Measurements from ENCODE around the gene MACF1. TPM values are rescaled to one million over a fixed set of nuclear protein-coding genes. Genes with fewer than 3 reads are reported as not detected.

The MACF1 gene
- total RNA-seq, 1 donor from 2014 or later, result 301 TPM

DNA sequence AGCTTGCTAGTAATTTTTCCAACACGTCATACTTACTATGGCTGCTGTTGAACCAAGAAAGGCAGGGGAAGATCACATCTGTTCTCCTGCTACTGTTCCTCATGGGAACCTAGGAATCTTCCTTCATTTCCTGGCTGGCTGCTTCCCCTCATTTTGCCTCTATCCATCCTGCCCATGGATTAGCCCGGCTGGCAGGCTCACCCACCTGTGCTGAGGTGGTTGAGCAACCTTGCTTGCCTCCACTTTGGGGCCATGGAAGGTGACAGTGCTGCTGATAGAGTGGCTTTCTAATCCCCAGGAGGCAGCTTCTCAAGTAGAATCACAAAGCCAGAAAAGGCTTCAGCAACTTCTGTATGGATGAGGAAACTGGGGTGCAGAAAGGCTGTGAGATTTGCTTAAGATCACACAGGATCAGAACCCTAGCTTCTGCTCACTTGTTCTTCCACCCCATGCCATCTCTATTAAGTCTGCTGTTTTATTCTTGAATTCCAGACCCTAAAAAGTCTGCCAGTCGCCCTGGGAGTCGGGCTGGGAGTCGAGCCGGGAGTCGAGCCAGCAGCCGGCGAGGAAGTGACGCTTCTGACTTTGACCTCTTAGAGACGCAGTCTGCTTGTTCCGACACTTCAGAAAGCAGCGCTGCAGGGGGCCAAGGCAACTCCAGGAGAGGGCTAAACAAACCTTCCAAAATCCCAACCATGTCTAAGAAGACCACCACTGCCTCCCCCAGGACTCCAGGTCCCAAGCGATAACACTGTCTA, 280.7 kb downstream of the MACF1 start:
- H3K4me1 Mint-ChIP-seq, result no peaks in the 10 kb centered on the region
- no peak for DNase-seq (ENCODE audit: low spot score in 2 of 2, unreplicated experiment in 2 of 2)
- peaks cover 14% of the 10 kb centered on the region for H3K27me3 Mint-ChIP-seq (ENCODE audit: low read depth)
- no peak overlapping the region for H3K27ac Mint-ChIP-seq
- TF ChIP-seq, protein P1, sequence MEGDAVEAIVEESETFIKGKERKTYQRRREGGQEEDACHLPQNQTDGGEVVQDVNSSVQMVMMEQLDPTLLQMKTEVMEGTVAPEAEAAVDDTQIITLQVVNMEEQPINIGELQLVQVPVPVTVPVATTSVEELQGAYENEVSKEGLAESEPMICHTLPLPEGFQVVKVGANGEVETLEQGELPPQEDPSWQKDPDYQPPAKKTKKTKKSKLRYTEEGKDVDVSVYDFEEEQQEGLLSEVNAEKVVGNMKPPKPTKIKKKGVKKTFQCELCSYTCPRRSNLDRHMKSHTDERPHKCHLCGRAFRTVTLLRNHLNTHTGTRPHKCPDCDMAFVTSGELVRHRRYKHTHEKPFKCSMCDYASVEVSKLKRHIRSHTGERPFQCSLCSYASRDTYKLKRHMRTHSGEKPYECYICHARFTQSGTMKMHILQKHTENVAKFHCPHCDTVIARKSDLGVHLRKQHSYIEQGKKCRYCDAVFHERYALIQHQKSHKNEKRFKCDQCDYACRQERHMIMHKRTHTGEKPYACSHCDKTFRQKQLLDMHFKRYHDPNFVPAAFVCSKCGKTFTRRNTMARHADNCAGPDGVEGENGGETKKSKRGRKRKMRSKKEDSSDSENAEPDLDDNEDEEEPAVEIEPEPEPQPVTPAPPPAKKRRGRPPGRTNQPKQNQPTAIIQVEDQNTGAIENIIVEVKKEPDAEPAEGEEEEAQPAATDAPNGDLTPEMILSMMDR (IDR thresholded peaks at IDR 0.05; ENCODE audit: unreplicated experiment), result no peak
- no peak overlapping the region for H3K4me3 Mint-ChIP-seq
- H3K36me3 Mint-ChIP-seq, result peaks cover 45% of the 10 kb centered on the region
- no peaks in the 10 kb centered on the region for H3K9me3 Mint-ChIP-seq

DNA sequence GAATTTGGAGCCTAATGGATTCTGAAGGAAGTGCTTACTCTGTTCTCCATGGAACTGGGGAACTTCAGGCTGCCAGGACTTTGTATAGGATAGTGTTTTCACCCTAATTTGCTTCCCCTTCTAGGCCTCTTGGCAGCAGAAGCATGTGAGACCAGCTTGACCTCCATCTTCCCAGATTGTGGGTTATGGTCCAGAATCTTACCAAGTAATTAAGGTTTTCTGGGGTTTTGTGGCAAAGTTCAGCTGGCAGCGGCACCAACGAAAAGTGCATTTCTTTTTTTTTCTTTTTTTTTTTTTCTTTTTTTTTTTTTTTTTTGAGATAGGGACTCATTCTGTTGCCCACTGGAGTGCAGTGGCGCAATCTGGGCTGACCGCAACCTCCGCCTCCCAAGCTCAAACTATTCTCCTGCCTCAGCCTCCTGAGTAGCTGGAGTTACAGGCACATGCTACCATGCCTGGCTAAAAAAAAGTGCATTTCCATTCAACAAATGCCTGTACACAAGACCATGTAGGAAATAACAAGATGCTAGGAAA, 283.6 kb downstream of the MACF1 start:
- H3K27ac Mint-ChIP-seq, result no peak overlapping the region
- H3K4me1 Mint-ChIP-seq, result peaks cover 2% of the 10 kb centered on the region
- H3K36me3 Mint-ChIP-seq, result peaks cover 31% of the 10 kb centered on the region
- no peaks in the 10 kb centered on the region for H3K9me3 Mint-ChIP-seq
- TF ChIP-seq, protein P1 (IDR thresholded peaks at IDR 0.05; ENCODE audit: unreplicated experiment), result no peak
- H3K4me3 Mint-ChIP-seq, result no peak overlapping the region
- DNase-seq (ENCODE audit: low spot score in 2 of 2, unreplicated experiment in 2 of 2), result no peak
- H3K27me3 Mint-ChIP-seq (ENCODE audit: low read depth), result peaks cover 32% of the 10 kb centered on the region

DNA sequence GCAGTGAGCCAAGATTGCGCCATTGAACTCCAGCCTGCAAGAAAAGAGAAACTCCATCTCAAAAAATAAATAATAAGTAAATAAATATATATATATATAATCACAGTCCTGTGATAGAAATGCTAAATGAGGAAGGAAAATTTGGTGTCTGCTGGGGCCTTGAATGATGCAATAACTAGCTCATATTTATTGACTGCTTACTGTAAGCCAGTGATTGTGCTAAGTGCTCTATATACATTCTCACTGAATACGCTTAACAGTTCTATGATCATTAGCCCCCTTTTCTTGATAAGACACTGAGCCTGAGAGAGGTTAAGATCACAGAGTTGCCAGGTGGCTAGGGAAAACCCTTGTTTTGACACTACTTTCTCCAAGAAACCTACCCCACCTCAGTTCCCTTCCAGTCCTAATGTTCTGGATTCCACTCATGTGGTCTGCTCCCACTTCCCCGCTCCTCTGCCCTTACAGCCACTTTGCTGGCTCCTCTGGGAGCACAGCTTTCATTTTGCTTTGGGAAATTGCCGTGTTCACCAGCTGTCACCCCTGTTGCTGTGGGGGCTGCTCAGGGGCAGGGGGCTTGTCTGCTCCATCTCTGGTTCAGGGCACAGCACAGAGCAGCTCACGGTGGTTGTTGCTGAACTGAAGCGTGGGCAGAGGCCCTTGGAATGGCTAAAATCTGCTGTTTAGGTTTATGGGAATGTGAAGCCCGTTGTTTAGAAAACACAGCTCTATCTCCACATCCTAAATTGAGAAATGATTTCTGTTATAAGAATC, 284.5 kb downstream of the MACF1 start:
- Mint-ChIP-seq H3K4me3 (no peak overlapping the region), H3K9me3 (no peaks in the 10 kb centered on the region), H3K36me3 (peaks cover 27% of the 10 kb centered on the region), H3K27ac (no peak overlapping the region), H3K27me3 (ENCODE audit: low read depth) (peaks cover 41% of the 10 kb centered on the region), H3K4me1 (peaks cover 2% of the 10 kb centered on the region)
- TF ChIP-seq, protein P1 (IDR thresholded peaks at IDR 0.05; ENCODE audit: unreplicated experiment), result no peak
- no peak for DNase-seq (ENCODE audit: low spot score in 2 of 2, unreplicated experiment in 2 of 2)

- Mint-ChIP-seq H3K4me3 (no peak overlapping the region), H3K36me3 (peaks cover 23% of the 10 kb centered on the region), H3K4me1 (peaks cover 2% of the 10 kb centered on the region), H3K9me3 (no peaks in the 10 kb centered on the region), H3K27ac (no peak overlapping the region), H3K27me3 (ENCODE audit: low read depth) (peaks cover 48% of the 10 kb centered on the region)
- DNase-seq (ENCODE audit: low spot score in 2 of 2, unreplicated experiment in 2 of 2), result no peak
- TF ChIP-seq, protein P1 (IDR thresholded peaks at IDR 0.05; ENCODE audit: unreplicated experiment), result no peak
These were observed 285.2 kb downstream of the MACF1 start for GRCh38 chr1:39489567-39490239.

- H3K4me3 Mint-ChIP-seq, result peak overlapping the region; percentile 49
- H3K27ac Mint-ChIP-seq, result no peak overlapping the region
- peaks cover 2% of the 10 kb centered on the region for H3K4me1 Mint-ChIP-seq
- TF ChIP-seq, protein P1 (IDR thresholded peaks at IDR 0.05; ENCODE audit: unreplicated experiment), result no peak
- H3K9me3 Mint-ChIP-seq, result no peaks in the 10 kb centered on the region
- H3K27me3 Mint-ChIP-seq (ENCODE audit: low read depth), result peaks cover 50% of the 10 kb centered on the region
- H3K36me3 Mint-ChIP-seq, result peaks cover 16% of the 10 kb centered on the region
- no peak for DNase-seq (ENCODE audit: low spot score in 2 of 2, unreplicated experiment in 2 of 2)
These were observed 286.2 kb downstream of the MACF1 start for GRCh38 chr1:39490596-39491145.
